ENCODE results near the gene MAP2K7.

Gene MAP2K7

DNA sequence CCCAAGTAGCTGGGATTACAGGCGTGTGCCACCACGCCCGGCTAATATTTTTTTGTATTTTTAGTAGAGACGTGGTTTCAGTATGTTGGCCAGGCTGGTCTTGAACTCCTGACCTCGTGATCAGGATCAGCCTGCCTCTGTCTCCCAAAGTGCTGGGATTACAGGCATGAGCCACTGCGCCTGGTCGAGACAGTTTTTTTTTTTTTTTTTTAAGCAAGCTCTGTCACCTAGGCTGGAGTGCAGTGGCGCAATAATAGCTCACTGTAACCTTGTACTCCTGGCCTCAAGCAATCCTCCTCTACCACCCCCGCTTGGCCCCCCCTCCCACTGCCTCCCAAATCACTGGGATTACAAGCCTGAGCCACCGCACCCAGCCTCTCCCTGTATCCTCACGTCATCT, 6.4 kb upstream of the MAP2K7 start:
- TF ChIP-seq, protein P1, sequence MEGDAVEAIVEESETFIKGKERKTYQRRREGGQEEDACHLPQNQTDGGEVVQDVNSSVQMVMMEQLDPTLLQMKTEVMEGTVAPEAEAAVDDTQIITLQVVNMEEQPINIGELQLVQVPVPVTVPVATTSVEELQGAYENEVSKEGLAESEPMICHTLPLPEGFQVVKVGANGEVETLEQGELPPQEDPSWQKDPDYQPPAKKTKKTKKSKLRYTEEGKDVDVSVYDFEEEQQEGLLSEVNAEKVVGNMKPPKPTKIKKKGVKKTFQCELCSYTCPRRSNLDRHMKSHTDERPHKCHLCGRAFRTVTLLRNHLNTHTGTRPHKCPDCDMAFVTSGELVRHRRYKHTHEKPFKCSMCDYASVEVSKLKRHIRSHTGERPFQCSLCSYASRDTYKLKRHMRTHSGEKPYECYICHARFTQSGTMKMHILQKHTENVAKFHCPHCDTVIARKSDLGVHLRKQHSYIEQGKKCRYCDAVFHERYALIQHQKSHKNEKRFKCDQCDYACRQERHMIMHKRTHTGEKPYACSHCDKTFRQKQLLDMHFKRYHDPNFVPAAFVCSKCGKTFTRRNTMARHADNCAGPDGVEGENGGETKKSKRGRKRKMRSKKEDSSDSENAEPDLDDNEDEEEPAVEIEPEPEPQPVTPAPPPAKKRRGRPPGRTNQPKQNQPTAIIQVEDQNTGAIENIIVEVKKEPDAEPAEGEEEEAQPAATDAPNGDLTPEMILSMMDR (IDR thresholded peaks at IDR 0.05; ENCODE audit: low read depth, low read length) = no peak

DNA sequence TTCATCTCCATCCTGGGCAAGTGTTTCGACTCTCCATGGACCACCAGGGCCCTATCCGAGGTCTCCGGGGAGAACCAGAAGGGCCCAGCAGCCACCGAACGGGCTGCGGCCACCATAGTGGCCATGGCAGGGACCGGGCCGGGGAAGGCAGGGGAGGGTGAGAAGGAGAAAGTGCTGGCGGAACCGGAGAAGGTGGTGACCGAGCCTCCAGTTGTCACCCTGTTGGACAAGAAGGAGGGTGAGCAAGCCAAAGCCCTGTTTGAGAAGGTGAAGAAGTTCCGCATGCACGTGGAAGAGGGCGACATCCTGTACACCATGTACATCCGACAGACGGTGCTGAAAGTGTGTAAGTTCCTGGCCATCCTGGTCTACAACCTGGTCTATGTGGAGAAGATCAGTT, 4.7 kb upstream of the MAP2K7 start:
- H3K4me3 ChIP-seq (replicated peaks in 1 of 2; ENCODE audit: low read depth in 2 of 2, low read length in 2 of 2) = no peak overlapping the region
- TF ChIP-seq, protein P1 (IDR thresholded peaks at IDR 0.05; ENCODE audit: low read depth, low read length) = no peak
- DNase-seq (ENCODE audit: low read depth in 2 of 2) = no peak

More for the DNA sequence above, 6.4 kb upstream of the MAP2K7 start:
- no peak for DNase-seq (ENCODE audit: low read depth in 2 of 2)
- H3K4me3 ChIP-seq (replicated peaks in 1 of 2; ENCODE audit: low read depth in 2 of 2, low read length in 2 of 2) = no peak overlapping the region

DNA sequence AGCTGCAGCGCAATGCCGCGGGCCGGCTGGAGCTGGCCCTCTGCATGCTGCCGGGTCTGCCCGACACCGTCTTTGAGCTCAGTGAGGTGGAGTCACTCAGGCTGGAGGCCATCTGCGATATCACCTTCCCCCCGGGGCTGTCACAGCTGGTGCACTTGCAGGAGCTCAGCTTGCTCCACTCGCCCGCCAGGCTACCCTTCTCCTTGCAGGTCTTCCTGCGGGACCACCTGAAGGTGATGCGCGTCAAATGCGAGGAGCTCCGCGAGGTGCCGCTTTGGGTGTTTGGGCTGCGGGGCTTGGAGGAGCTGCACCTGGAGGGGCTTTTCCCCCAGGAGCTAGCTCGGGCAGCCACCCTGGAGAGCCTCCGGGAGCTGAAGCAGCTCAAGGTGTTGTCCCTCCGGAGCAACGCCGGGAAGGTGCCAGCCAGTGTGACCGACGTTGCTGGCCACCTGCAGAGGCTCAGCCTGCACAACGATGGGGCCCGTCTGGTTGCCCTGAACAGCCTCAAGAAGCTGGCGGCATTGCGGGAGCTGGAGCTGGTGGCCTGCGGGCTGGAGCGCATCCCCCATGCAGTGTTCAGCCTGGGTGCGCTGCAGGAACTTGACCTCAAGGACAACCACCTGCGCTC, 3.8 kb upstream of the MAP2K7 start:
- TF ChIP-seq, protein P1 (IDR thresholded peaks at IDR 0.05; ENCODE audit: low read depth, low read length) = no peak
- H3K4me3 ChIP-seq (replicated peaks in 1 of 2; ENCODE audit: low read depth in 2 of 2, low read length in 2 of 2) = no peak overlapping the region
- no peak for DNase-seq (ENCODE audit: low read depth in 2 of 2)

DNA sequence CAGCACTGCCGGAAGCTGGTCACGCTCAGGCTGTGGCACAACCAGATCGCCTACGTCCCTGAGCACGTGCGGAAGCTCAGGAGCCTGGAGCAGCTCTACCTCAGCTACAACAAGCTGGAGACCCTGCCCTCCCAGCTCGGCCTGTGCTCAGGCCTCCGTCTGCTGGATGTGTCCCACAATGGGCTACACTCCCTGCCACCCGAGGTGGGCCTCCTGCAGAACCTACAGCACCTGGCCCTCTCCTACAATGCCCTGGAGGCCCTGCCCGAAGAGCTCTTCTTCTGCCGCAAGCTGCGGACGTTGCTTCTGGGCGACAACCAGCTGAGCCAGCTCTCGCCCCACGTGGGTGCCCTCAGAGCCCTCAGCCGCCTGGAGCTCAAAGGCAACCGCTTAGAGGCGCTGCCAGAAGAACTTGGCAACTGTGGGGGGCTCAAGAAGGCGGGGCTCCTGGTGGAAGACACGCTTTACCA, 3.2 kb upstream of the MAP2K7 start:
- DNase-seq (ENCODE audit: low read depth in 2 of 2) = no peak
- TF ChIP-seq, protein P1 (IDR thresholded peaks at IDR 0.05; ENCODE audit: low read depth, low read length) = no peak
- no peak overlapping the region for H3K4me3 ChIP-seq (replicated peaks in 1 of 2; ENCODE audit: low read depth in 2 of 2, low read length in 2 of 2)

DNA sequence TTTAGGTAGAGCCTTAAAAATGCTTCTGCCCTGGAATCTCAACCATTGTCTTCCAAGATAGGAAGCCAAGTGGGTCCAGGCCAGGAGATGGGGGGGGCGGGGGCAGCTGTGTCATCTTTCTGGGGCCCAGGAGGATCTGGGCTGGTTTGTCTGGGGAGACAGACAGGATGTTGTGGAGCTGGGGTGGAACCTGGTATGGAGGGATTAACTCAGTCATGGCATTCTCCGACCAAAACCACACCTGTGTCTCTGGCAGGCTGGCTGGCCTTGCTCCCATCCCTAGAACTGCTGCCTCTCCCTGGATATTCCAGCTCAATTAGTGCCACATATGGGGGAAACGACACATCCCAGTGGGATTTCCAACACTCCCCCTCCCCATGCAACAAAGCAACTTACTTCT, 2.7 kb upstream of the MAP2K7 start:
- H3K4me3 ChIP-seq (replicated peaks in 1 of 2; ENCODE audit: low read depth in 2 of 2, low read length in 2 of 2) = no peak overlapping the region
- no peak for DNase-seq (ENCODE audit: low read depth in 2 of 2)
- TF ChIP-seq, protein P1 (IDR thresholded peaks at IDR 0.05; ENCODE audit: low read depth, low read length) = no peak

DNA sequence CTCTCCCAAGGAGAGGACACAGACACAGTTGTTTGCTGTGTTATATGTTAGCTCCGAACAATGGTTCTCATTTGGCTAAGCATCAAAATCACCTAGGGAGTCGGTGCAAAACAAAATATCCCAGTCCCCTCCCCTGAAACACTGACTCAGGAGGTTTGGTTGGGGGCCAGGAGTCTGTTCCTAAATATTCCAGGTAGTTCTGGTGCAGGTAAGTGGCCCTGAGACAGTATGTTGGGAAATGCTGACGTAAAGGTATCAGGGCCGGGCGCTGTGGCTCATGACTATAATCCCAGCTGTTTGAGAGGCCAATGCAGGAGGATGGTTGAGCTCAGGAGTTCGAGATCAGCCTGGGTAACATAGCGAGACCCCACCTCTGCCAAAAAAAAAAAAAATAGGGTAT, 2.3 kb upstream of the MAP2K7 start:
- TF ChIP-seq, protein P1 (IDR thresholded peaks at IDR 0.05; ENCODE audit: low read depth, low read length) = no peak
- H3K4me3 ChIP-seq (replicated peaks in 1 of 2; ENCODE audit: low read depth in 2 of 2, low read length in 2 of 2) = no peak overlapping the region
- DNase-seq (ENCODE audit: low read depth in 2 of 2) = no peak

DNA sequence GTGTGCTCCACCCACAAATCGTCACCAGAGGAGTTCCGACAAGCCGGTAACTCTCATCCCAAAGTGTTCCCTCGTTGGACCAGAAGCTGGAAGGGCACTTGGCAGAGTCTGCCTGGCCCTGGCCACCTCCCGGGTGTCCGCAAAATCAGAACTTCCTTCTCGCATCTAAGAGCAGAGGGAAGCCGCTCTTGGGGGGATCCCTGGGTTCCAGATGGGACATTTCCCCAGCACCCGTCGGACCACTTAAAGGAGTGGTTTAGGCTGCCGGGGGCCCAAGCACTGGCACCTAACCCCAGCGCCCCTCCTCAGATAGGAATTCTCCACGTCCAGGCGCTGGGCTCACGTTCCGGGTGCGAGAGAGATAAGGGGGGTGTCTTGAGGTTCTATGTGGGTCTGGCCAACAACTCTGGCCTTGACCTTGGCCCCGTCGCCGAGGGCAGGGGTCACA, 857 bp upstream of the MAP2K7 start:
- no peak for DNase-seq (ENCODE audit: low read depth in 2 of 2)
- TF ChIP-seq, protein P1 (IDR thresholded peaks at IDR 0.05; ENCODE audit: low read depth, low read length) = no peak
- H3K4me3 ChIP-seq (replicated peaks in 1 of 2; ENCODE audit: low read depth in 2 of 2, low read length in 2 of 2) = peak overlapping the region; percentile 63 to 69
